GM21390 (cell line): Measurements from ENCODE around the gene LRRC17.

Experiments used
- ATAC-seq: cut with Tn5 transposase; IDR thresholded peaks from one replicate; pipeline ENCODE4 v1.9.1; 2021; ENCODE audit not compliant: unreplicated experiment

The LRRC17 gene

GRCh38 chr7:102985176-102985783 is 72.5 kb downstream of the LRRC17 start:
- ATAC-seq = no peak

- ATAC-seq = no peak
These were observed 75.3 kb downstream of the LRRC17 start for GRCh38 chr7:102988088-102988487.

GRCh38 chr7:102988631-102989560 is 76.1 kb downstream of the LRRC17 start:
- ATAC-seq = no peak

DNA sequence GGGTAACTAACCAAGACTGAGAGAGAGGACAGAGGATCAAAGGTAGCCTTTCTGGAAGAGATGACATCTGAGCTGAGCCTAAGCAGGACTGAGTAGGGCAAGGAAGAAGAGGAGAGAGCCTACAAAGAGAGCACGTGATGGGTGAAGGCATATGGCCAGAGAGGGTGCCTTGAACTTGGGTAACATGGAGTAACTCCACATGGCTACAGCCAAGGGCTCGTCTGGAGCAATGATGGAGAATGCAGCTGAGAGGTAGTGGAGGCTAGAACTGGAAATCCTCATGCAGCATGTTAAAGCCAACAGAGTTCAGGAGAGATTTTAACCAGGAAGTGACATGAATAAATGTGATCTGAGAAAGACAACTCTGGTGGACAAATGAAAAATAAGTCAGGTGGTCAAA is 77.8 kb downstream of the LRRC17 start:
- ATAC-seq = no peak

GRCh38 chr7:102991077-102991539 is 78.3 kb downstream of the LRRC17 start:
- ATAC-seq = no peak

GRCh38 chr7:102991540-102992214 is 78.9 kb downstream of the LRRC17 start:
- no peak for ATAC-seq

DNA sequence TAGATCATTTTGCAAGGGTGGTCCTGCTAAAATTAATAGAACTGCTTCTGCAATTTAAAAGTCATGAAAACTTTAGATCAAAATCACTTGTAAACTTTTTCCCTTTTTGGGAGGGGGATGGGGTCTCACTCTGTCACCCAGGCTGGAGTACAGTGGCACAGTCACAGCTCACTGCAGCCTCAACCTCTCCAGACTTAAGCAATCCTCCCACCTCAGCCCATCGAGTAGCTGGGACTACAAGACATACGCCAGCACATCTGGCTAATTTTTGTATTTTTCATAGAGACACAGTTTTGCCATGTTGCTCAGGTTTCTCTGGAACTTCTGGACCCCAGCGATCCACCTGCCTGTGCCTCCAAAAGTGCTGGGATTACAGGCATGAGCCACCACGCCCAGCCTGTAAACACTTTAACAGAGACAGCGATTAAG is 79.7 kb downstream of the LRRC17 start:
- ATAC-seq = no peak

- ATAC-seq = no peak
These were observed 80.3 kb downstream of the LRRC17 start for GRCh38 chr7:102992938-102993717.

GRCh38 chr7:102993718-102994029 is 80.9 kb downstream of the LRRC17 start:
- ATAC-seq = no peak

DNA sequence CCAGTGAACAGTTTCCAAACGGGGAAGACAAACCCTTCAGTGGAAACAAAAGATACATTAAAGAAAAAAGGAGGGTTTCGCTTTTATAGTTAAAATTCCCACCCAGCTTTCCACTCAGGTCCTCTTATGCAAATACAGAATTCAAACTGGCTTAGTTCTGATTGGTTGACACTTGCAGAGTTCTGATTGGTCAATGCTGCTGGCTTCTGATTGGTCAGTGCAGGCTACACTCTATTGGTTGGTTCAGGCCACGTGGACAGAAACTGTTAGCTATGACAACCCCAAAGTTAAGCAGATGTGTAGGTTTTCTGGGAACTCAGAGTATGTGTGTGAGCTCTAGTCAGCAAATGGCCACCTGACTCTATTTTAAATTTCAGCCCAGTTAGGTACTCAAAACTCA is 81.8 kb downstream of the LRRC17 start:
- no peak for ATAC-seq
